HK-2 (cell line): ENCODE measurements around the gene IFIH1.
A peak's percentile ranks its signal among the peaks of the same experiment; 100 is the strongest.

ENCODE experiments used
- DNase-seq: peaks from one replicate; pipeline ENCODE4 v3.0.0-alpha.2; 2018; ENCODE audit not compliant: unreplicated experiment

IFIH1 gene

GRCh38 chr2:162318328-162319180 is at the start of gene IFIH1:
Gene IFIH1, minus strand, starts transcription at chr2:162318684. Its CDS starts 377 bp downstream, at chr2:162318307.
- DNase-seq: peak; percentile 78

- DNase-seq: no peak
Observed at GRCh38 chr2:162365392-162365791, 46.9 kb upstream of the IFIH1 start.

GRCh38 chr2:162344617-162344950 is 26.1 kb upstream of the IFIH1 start:
- DNase-seq: no peak

- DNase-seq: peak; percentile 98
Observed at GRCh38 chr2:162343824-162344616, 25.5 kb upstream of the IFIH1 start, which contains the start of gene GCA. Gene GCA, plus strand, starts transcription at chr2:162344132. Its CDS starts 117 bp downstream, at chr2:162344249.

GRCh38 chr2:162343492-162343823 is 25.0 kb upstream of the IFIH1 start:
- DNase-seq: no peak

GRCh38 chr2:162342841-162343240 is 24.4 kb upstream of the IFIH1 start:
- DNase-seq: no peak

GRCh38 chr2:162342321-162342720 is 23.8 kb upstream of the IFIH1 start:
- no peak for DNase-seq

GRCh38 chr2:162340822-162341221 is 22.3 kb upstream of the IFIH1 start:
- DNase-seq: no peak

GRCh38 chr2:162337868-162338267 is 19.4 kb upstream of the IFIH1 start:
- no peak for DNase-seq

GRCh38 chr2:162333968-162334367 is 15.5 kb upstream of the IFIH1 start:
- DNase-seq: no peak

- no peak for DNase-seq
Observed at GRCh38 chr2:162330881-162331280, 12.4 kb upstream of the IFIH1 start.

GRCh38 chr2:162328424-162329157 is 10.1 kb upstream of the IFIH1 start:
- DNase-seq: no peak

GRCh38 chr2:162327806-162328205 is 9.3 kb upstream of the IFIH1 start:
- DNase-seq: no peak

- DNase-seq: no peak
Observed at GRCh38 chr2:162327134-162327769, 8.8 kb upstream of the IFIH1 start.

- DNase-seq: no peak
Observed at GRCh38 chr2:162324953-162325352, 6.5 kb upstream of the IFIH1 start.

GRCh38 chr2:162320864-162321517 is 2.5 kb upstream of the IFIH1 start:
- no peak for DNase-seq

GRCh38 chr2:162317861-162318327 is 590 bp downstream of the IFIH1 start:
- DNase-seq: peak; percentile 49

GRCh38 chr2:162317058-162317742 is 1.3 kb downstream of the IFIH1 start:
- no peak for DNase-seq

- DNase-seq: no peak
Observed at GRCh38 chr2:162316590-162316989, 1.9 kb downstream of the IFIH1 start.

GRCh38 chr2:162315938-162316337 is 2.5 kb downstream of the IFIH1 start:
- no peak for DNase-seq

- no peak for DNase-seq
Observed at GRCh38 chr2:162312853-162313252, 5.6 kb downstream of the IFIH1 start.
